GM20000 (cell line): ENCODE measurements around the gene LMO7.

ENCODE experiments used
- DNase-seq: peaks from one replicate; pipeline ENCODE4 v3.0.0; 2012; ENCODE audit warnings: low spot score
- TF ChIP-seq, protein P1 (sequence below): IDR thresholded peaks from 2 replicates; pipeline ENCODE4 v1.5.1; 2012; ENCODE audit warnings: mild to moderate bottlenecking, control low read depth; ENCODE audit errors: extremely low read depth, missing control alignments

Gene LMO7

DNA sequence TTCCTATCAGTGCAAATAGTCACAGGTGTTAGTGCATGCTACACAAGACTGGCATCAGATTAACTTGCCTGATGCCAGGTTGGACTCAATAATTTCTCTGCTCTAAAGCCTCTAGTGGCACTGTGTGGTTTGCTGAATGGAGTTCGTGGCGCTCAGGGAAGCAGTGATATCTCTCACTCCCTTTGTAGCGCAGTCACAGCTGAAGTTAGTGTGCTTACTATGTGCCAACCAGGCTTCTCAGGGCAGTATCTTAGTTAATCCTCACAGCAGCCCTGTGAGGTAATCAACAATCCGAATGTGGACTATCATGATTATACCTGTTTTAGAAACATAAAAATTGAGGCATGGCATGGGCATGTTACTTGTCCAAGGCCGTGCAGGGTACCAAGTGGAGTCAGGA is 190.3 kb downstream of the LMO7 start:
- TF ChIP-seq, protein P1, sequence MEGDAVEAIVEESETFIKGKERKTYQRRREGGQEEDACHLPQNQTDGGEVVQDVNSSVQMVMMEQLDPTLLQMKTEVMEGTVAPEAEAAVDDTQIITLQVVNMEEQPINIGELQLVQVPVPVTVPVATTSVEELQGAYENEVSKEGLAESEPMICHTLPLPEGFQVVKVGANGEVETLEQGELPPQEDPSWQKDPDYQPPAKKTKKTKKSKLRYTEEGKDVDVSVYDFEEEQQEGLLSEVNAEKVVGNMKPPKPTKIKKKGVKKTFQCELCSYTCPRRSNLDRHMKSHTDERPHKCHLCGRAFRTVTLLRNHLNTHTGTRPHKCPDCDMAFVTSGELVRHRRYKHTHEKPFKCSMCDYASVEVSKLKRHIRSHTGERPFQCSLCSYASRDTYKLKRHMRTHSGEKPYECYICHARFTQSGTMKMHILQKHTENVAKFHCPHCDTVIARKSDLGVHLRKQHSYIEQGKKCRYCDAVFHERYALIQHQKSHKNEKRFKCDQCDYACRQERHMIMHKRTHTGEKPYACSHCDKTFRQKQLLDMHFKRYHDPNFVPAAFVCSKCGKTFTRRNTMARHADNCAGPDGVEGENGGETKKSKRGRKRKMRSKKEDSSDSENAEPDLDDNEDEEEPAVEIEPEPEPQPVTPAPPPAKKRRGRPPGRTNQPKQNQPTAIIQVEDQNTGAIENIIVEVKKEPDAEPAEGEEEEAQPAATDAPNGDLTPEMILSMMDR: no peak
- DNase-seq: no peak

DNA sequence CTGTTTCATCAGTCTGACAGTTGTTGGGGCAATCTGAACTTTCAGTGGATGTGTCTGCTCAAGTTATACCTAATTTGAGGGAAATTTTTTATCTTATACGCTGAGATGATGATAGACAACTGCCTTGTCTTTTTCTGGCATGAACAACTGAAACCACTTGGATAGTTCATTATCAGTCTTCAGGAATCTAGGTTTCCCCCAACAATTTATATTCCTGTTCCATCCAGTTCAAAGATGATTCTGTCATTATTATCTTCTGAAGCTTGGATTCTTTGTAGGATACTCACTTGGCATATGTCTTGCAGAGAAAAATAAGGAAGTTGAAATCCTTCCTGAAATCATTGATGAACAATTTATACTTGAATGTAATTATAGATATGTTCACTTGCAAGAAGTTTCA is 193.7 kb downstream of the LMO7 start:
- TF ChIP-seq, protein P1: no peak
- no peak for DNase-seq

DNA sequence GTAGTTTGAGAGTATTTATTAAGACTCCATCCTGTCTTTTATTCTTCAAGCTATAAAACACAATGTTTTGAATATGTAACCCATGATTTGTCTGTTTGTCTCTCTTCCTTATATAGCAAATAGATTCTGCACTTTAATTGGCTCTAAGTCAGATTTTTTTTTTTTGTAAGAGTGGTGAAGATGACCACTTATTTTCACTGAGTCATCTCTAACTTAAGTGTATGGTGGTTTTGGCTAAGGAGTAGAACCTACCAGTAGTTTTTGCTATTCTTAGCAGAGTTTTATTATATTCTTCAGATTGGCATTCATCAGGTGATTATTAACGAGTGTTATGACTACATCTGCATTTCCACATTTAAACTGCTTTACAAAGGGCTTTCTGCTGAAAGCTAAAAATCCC is 194.7 kb downstream of the LMO7 start:
- no peak for DNase-seq
- TF ChIP-seq, protein P1: no peak

DNA sequence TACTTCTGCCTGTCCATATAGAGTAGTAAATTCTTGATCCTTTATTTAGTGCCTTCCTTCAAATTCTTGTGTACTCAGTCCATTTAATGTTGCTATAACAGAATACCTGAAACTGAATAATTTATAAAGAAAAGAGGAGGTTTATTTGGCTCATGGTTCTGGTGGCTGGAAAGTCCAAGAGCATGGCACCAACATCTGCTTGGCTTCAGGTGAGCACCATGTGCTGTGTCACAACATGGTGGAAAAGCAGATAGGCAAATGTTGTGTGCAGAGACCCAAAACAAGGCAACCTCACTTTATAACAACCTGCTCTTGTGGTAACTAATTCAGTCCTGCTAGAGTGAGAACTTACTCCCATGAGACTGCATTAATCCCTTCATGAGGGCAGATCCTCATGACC is 195.3 kb downstream of the LMO7 start:
- TF ChIP-seq, protein P1: no peak
- no peak for DNase-seq

DNA sequence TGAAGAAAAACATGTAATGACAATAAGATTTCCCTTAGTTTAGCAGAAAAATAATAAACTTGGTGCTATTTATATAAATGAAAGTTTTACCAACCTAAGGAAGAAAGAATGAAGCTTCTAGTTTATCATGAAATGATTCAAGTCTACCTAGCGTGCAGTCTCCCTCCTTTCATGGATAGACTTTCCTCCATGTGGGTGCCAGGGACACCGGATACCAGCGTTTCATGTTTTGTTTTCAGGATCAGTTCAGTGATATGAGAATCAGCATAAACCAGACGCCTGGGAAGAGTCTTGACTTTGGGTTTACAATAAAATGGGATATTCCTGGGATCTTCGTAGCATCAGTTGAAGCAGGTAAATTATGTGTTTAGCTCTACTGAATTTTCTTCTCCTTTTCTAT is 196.7 kb downstream of the LMO7 start:
- TF ChIP-seq, protein P1: no peak
- DNase-seq: no peak

DNA sequence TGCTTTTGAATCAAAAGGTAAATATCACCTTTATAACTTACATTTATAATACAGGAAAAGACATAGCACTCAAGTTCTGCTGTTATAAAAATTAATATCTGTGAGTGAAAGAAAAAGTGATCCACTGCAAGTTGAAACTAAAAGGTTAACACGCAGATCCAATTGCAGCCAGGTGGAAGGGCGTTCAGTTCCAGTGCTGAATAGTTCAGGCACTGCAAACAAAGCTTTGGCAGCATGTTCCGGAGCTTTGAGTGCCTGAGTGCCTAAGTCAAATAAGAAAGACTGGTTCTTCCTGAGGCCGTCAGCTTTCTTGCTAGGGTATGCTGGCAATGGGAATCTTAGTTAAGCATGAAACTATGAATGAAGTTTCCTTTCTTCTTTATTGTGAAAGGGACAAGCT is 200.3 kb downstream of the LMO7 start:
- TF ChIP-seq, protein P1: no peak
- DNase-seq: no peak

DNA sequence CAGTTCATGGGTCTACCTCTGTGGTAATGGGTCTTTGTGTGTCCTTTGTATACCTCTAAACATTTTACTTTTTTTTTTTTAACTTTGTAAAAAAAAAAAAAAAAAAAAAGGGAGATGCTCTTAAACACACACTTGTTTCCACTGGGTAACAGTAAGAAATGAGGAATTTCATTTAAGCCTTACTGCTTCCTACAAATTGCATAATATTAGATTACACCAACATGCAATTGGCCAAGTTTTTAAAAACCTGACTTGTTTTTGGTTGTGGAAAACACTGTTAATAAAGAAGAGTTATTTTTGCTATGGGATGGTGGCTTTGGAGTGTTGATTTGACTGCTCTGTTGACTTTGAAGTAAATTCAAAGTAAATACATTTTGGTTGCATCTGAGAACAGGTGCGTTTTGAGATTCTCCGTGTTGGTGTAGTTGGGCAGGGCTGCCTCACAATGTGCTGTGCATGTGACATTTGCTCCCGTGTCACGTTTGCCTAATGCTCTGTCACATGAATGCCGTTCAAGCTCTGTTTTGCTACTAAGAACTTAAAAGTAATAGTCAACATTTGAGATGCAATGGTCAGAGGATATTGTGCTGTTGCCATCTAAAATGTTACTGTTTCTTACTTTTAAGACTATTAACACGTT is 202.4 kb downstream of the LMO7 start:
- DNase-seq: no peak
- TF ChIP-seq, protein P1: no peak
